Liver (tissue), 9 donors: ENCODE results near the gene CMTM6. TPM values are rescaled to one million over a fixed set of nuclear protein-coding genes. Genes with fewer than 3 reads are reported as not detected.

Source experiments
- DNase-seq: peaks from one replicate; pipeline ENCODE4 v3.0.0-alpha.2; 2017; ENCODE audit warnings: low spot score
- H3K27ac ChIP-seq, 2 donors: one replicate each; pipeline ENCODE4 v1.7.0; 2013; ENCODE audit warnings: inconsistent platforms in 2 of 2, low read length in 2 of 2, control low read depth in 1 of 2, low read depth in 1 of 2, mild to moderate bottlenecking in 1 of 2
- H3K27me3 ChIP-seq, 4 donors: one replicate each; pipeline versions ENCODE4 v1.6.1 to v1.7.0; 2013; ENCODE audit warnings: low read length in 3 of 4, inconsistent platforms in 1 of 4, mild to moderate bottlenecking in 1 of 4, moderate library complexity in 1 of 4; ENCODE audit not compliant: control insufficient read depth in 4 of 4, insufficient read depth in 4 of 4
- H3K36me3 ChIP-seq, 4 donors: one replicate each; pipeline versions ENCODE4 v1.6.1 to v1.7.0; 2013; ENCODE audit warnings: low read length in 3 of 4, mild to moderate bottlenecking in 3 of 4, low read depth in 1 of 4, moderate library complexity in 1 of 4; ENCODE audit not compliant: control insufficient read depth in 4 of 4, insufficient read depth in 3 of 4
- H3K4me1 ChIP-seq, 4 donors: one replicate each; pipeline versions ENCODE4 v1.6.1 to v1.7.0; 2013; ENCODE audit warnings: low read length in 3 of 4, mild to moderate bottlenecking in 3 of 4, moderate library complexity in 1 of 4; ENCODE audit not compliant: control insufficient read depth in 4 of 4, insufficient read depth in 4 of 4
- H3K4me3 ChIP-seq, 3 donors: one replicate each; pipeline versions ENCODE4 v1.6.1 to v1.7.0; 2013; ENCODE audit warnings: low read length in 3 of 3, control low read depth in 1 of 3, low read depth in 1 of 3, mild to moderate bottlenecking in 1 of 3
- H3K9ac ChIP-seq, 2 donors: one replicate each; pipeline ENCODE4 v1.7.0; 2013; ENCODE audit warnings: low read length in 2 of 2, mild to moderate bottlenecking in 2 of 2, moderate library complexity in 2 of 2, control low read depth in 1 of 2, low read depth in 1 of 2
- H3K9me3 ChIP-seq, 4 donors: one replicate each; pipeline versions ENCODE4 v1.6.1 to v1.7.0; 2013; ENCODE audit warnings: low read length in 3 of 4; ENCODE audit not compliant: control insufficient read depth in 4 of 4
- ATF3 ChIP-seq: IDR thresholded peaks from 2 replicates; pipeline ENCODE4 v1.6.1; 2016; ENCODE audit warnings: antibody characterized with exemption
- CTCF ChIP-seq: fragments of 150-350 bp; IDR thresholded peaks from 2 replicates; pipeline ENCODE4 v1.5.1; 2017; ENCODE audit warnings: improper control_type of control experiment, low read depth, low read length; ENCODE audit not compliant: missing input control
- FOXA1 ChIP-seq: IDR thresholded peaks from 2 replicates; pipeline ENCODE4 v1.6.1; 2016; ENCODE audit warnings: antibody characterized with exemption
- FOXA2 ChIP-seq: IDR thresholded peaks from 2 replicates; pipeline ENCODE4 v1.6.1; 2016; ENCODE audit warnings: antibody characterized with exemption
- GABPA ChIP-seq, 2 donors: IDR thresholded peaks in 1 of 2; conservative IDR thresholded peaks in 1 of 2; 2 replicates each; pipeline ENCODE4 v1.6.1; 2016; ENCODE audit warnings: antibody characterized with exemption in 2 of 2, mild to moderate bottlenecking in 1 of 2, moderate library complexity in 1 of 2
- HNF4A ChIP-seq, 2 donors: conservative IDR thresholded peaks; 2 replicates each; pipeline ENCODE4 v1.6.1; 2016; ENCODE audit warnings: antibody characterized with exemption in 2 of 2, mild to moderate bottlenecking in 2 of 2
- HNF4G ChIP-seq: IDR thresholded peaks from 2 replicates; pipeline ENCODE4 v1.6.1; 2016; ENCODE audit warnings: antibody characterized with exemption
- JUND ChIP-seq, 2 donors: IDR thresholded peaks; 2 replicates each; pipeline ENCODE4 v1.6.1; 2016; ENCODE audit warnings: antibody characterized with exemption in 2 of 2
- MAX ChIP-seq: IDR thresholded peaks from 2 replicates; pipeline ENCODE4 v1.6.1; 2016; ENCODE audit warnings: antibody characterized with exemption
- NR2F2 ChIP-seq: IDR thresholded peaks from 2 replicates; pipeline ENCODE4 v1.6.1; 2016; ENCODE audit warnings: antibody characterized with exemption
- RAD21 ChIP-seq, 2 donors: IDR thresholded peaks; 2 replicates each; pipeline ENCODE4 v1.6.1; 2016; ENCODE audit warnings: antibody characterized with exemption in 2 of 2, mild to moderate bottlenecking in 2 of 2
- REST ChIP-seq: IDR thresholded peaks from 2 replicates; pipeline ENCODE4 v1.6.1; 2016; ENCODE audit warnings: antibody characterized with exemption, mild to moderate bottlenecking
- RXRA ChIP-seq, 2 donors: IDR thresholded peaks; 2 replicates each; pipeline ENCODE4 v1.6.1; 2017 to 2018; ENCODE audit warnings: antibody characterized with exemption in 2 of 2, mild to moderate bottlenecking in 1 of 2
- SP1 ChIP-seq: IDR thresholded peaks from 2 replicates; pipeline ENCODE4 v1.6.1; 2018; ENCODE audit warnings: antibody characterized with exemption, mild to moderate bottlenecking
- TAF1 ChIP-seq: conservative IDR thresholded peaks from 2 replicates; pipeline ENCODE4 v1.6.1; 2016; ENCODE audit warnings: antibody characterized with exemption, mild to moderate bottlenecking
- YY1 ChIP-seq: IDR thresholded peaks from 2 replicates; pipeline ENCODE4 v1.6.1; 2016; ENCODE audit warnings: antibody characterized with exemption, mild to moderate bottlenecking
- ZBTB33 ChIP-seq: IDR thresholded peaks from 2 replicates; pipeline ENCODE4 v1.6.1; 2016; ENCODE audit warnings: antibody characterized with exemption
- WGBS: extraction: QIAGEN DNeasy Blood & Tissue Kit; methylation state at CpG from one replicate; pipeline ENCODE4 v1.1.7; 2013; 5-methylcytosine and 5-hydroxymethylcytosine counted together
- polyA plus RNA-seq, 2 donors: library from polyadenylated mRNA; stranded (reverse) in 1 of 2; unstranded in 1 of 2; fragments of 200-250 nt in 1 of 2; fragments of >200 nt in 1 of 2; fragmentation: Nextera tagmentation in 1 of 2; extraction: Ambion mirVana in 1 of 2; gene quantifications; one replicate each; pipeline versions ENCODE4 v1.2.1 to v1.2.3, GENCODE V29; 2013 to 2015
- total RNA-seq, 2 donors: library from RNA; depleted of rRNA; stranded (reverse); fragments of >200 nt; gene quantifications; one replicate each; pipeline ENCODE4 v1.2.3, GENCODE V29; 2014
- donor health status: healthy.
- donor health status: healthy.
- donor health status: healthy.
- donor health status: healthy.
- donor health status: healthy.

The CMTM6 gene
- total and polyA plus RNA-seq, 4 donors: 45.7 to 77.9 (median 51.8) TPM

- Histone ChIP-seq H3K9me3 (no peaks in the 10 kb centered on the region), H3K27ac (no peak overlapping the region), H3K36me3 (no peaks in the 10 kb centered on the region), H3K4me1 (peaks cover 2 to 13% (median 7%) of the 10 kb centered on the region in 4 donors), H3K9ac (no peak overlapping the region), H3K4me3 (no peak overlapping the region), H3K27me3 (no peaks in the 10 kb centered on the region)
- WGBS: 79% methylated on average over 15 of the region's 15 CpGs
- DNase-seq: no peak
- TF ChIP-seq RAD21 (IDR thresholded peaks at IDR 0.05): no peak
- TF ChIP-seq FOXA1: no peak
- TF ChIP-seq ZBTB33: no peak
- no peak for TF ChIP-seq TAF1
- TF ChIP-seq HNF4A (conservative IDR thresholded peaks at IDR 0.05): no peak
- TF ChIP-seq RXRA (IDR thresholded peaks at IDR 0.05): no peak
- no peak for TF ChIP-seq MAX
- no peak for TF ChIP-seq HNF4G
- TF ChIP-seq FOXA2: no peak
- TF ChIP-seq YY1: no peak
- no peak for TF ChIP-seq NR2F2
- no peak for TF ChIP-seq SP1
- no peak for TF ChIP-seq GABPA (IDR thresholded peaks at IDR 0.05 in 1 of 2, conservative IDR thresholded peaks at IDR 0.05 in 1 of 2)
- no peak for TF ChIP-seq ATF3
- no peak for TF ChIP-seq REST
- no peak for TF ChIP-seq JUND (IDR thresholded peaks at IDR 0.05)
- TF ChIP-seq CTCF: no peak
Observed at GRCh38 chr3:32460031-32460749, 42.5 kb downstream of the CMTM6 start.
